Measurements from ENCODE around the gene NDUFAF7. TPM values are rescaled to one million over a fixed set of nuclear protein-coding genes. Genes with fewer than 3 reads are reported as not detected.
"Not testable (repeated sequence)": the region's sequence is repeated elsewhere in the genome, so short reads cannot be mapped to it uniquely, and the experiment has no call there.

Gene NDUFAF7
- total and polyA plus RNA-seq, 9 of the 15 experiments (the other 6 are each of a cell fraction or from before 2014, with no cell fraction given) = 14.9 to 41.6 (median 23.9) TPM

- TF ChIP-seq XRCC5 (IDR thresholded peaks at IDR 0.05; ENCODE audit: low read depth, low read length) (0 out of 2 replicates have a peak, but pooled peaks have one; percentile 9), MBD1 (CRISPR knock-in tag; IDR thresholded peaks at IDR 0.05) (peak; percentile 97), BCOR (IDR thresholded peaks at IDR 0.05) (0 out of 2 replicates have a peak, but pooled peaks have one; percentile 9), THRAP3 (IDR thresholded peaks at IDR 0.05; ENCODE audit: borderline replicate concordance) (0 out of 2 replicates have a peak, but pooled peaks have one; percentile 41), ZBTB33 (CRISPR knock-in tag; IDR thresholded peaks at IDR 0.05) (peak; percentile 55), DPF2 (IDR thresholded peaks at IDR 0.05) (0 out of 2 replicates have a peak, but pooled peaks have one; percentile 37)
- BruUV-seq (replicated peaks); H3K9me3 ChIP-seq (replicated peaks; ENCODE audit: control insufficient read depth, insufficient read depth, low read depth, low read length); ATAC-seq; DNase-seq (ENCODE audit: extremely low read depth in 1 of 4, low spot score in 3 of 4); in situ Hi-C loops (cut with MboI); H4K20me1 ChIP-seq (replicated peaks; ENCODE audit: control insufficient read depth, insufficient read depth, low read length); CTCF ChIA-PET (ENCODE audit: low intra/inter-chr PET ratio); FAIRE-seq; H3K27me3 ChIP-seq (ENCODE audit: control insufficient read depth in 2 of 2, insufficient read depth in 2 of 2, low read length in 2 of 2); H3K9me1 ChIP-seq (ENCODE audit: control insufficient read depth, insufficient read depth, low read length); intact Hi-C loops (cut with micrococcal nuclease): not testable (repeated sequence)
- Histone ChIP-seq H3K27ac (ENCODE audit: extremely low read depth, low read depth, low read length) (peak overlapping the region; percentile 84), H2AFZ (ENCODE audit: low read depth, low read length) (peak overlapping the region; percentile 98), H3K36me3 (ENCODE audit: control insufficient read depth, insufficient read depth, low read length) (peaks cover 22% of the 10 kb centered on the region; the same call in 1 of the 3 replicates), H3K4me1 (replicated peaks in 1 of 2; ENCODE audit: control insufficient read depth in 2 of 2, insufficient read depth in 2 of 2, low read length in 2 of 2) (peaks cover 3 to 19% of the 10 kb centered on the region in 2 experiments; a peak in 3 of 5 replicates), H3K4me3 (peak overlapping the region; percentile 61), H3K79me2 (ENCODE audit: control insufficient read depth, insufficient read depth, low read length) (peaks cover 45% of the 10 kb centered on the region), H3K9ac (ENCODE audit: insufficient read depth in 1 of 2, low read depth in 2 of 2, low read length in 2 of 2) (peak overlapping the region in 1 of 2 experiments; percentile 74; a peak in 2 of 4 replicates), H3K4me2 (ENCODE audit: insufficient read depth, low read length) (peak overlapping the region; percentile 85)
- 76% methylated on average over 19 of the region's 20 CpGs for WGBS (ENCODE audit: insufficient coverage, low coverage, missing lambda C conversion rate)
- POLR2A ChIA-PET = interaction anchor here (0.7 kb wide), 1 partner anchor 229 kb away, joined by 3 read pairs; the partner anchor contains the start of gene STRN
Measured at GRCh38 chr2:37195862-37196319, 35.6 kb upstream of the NDUFAF7 start.

Data from K562 (cell line).